HCT116 (cell line): ENCODE results near the gene GNAO1. TPM values are rescaled to one million over a fixed set of nuclear protein-coding genes. Genes with fewer than 3 reads are reported as not detected.

Source experiments
- ATAC-seq: fragments of 200-7000 bp; cut with Tn5 transposase; 2 replicates; pipeline ENCODE4 v1.9.1; 2020; ENCODE audit warnings: mild to moderate bottlenecking, moderate library complexity
- BruUV-seq: library from RNA; stranded (reverse); fragments of 400-500 nt; replicated peaks from 2 replicates; lab custom pipeline; 2021; lab: Mats Ljungman, UMichigan
- CTCF ChIA-PET: fragments of 300-600 bp; sonication (Branson Sonifier 250); formaldehyde crosslinking; loops from one replicate; lab custom pipeline; 2021; ENCODE audit warnings: antibody characterized with exemption; lab: Charles Lee
- POLR2A ChIA-PET: fragments of 300-600, 350-600 bp; sonication (Branson Sonifier 250); formaldehyde crosslinking; loops from one replicate; lab custom pipeline; 2021; ENCODE audit warnings: antibody characterized with exemption; lab: Charles Lee
- RAD21 ChIA-PET, 2 experiments: fragments of 300-600 bp; sonication (Branson Sonifier 250); formaldehyde crosslinking; loops; one replicate each; lab custom pipeline; 2023; ENCODE audit warnings: low total read pairs in 2 of 2; ENCODE audit not compliant: uncharacterized antibody in 2 of 2, unreplicated experiment in 2 of 2, low non-redundant PET in 1 of 2; lab: Charles Lee
- DNase-seq: peaks from one replicate; pipeline ENCODE4 v3.0.0-alpha.2; 2010; ENCODE audit warnings: low read depth, low spot score
- H2AFZ ChIP-seq: fragments of 200-600 bp; shearing (Covaris generic), sonication (generic); 2 replicates; pipeline ENCODE4 v1.6.1; 2017; ENCODE audit warnings: low read depth, mixed run types, mixed read lengths, antibody characterized with exemption, low read length; ENCODE audit not compliant: poor library complexity, severe bottlenecking
- H3K27ac ChIP-seq: 2 replicates; pipeline ENCODE4 v1.5.1; 2012; ENCODE audit warnings: low read depth, low read length
- H3K27me3 ChIP-seq: fragments of 200-600 bp; sonication (generic); 2 replicates; pipeline ENCODE4 v1.6.1; 2016; ENCODE audit warnings: mixed run types, low read length, mixed read lengths; ENCODE audit not compliant: insufficient read depth
- H3K36me3 ChIP-seq, 2 experiments: fragments of 200-500 bp in 1 of 2; fragments of 200-600 bp in 1 of 2; sonication (Bioruptor generic) in 1 of 2; sonication (generic) in 1 of 2; 2 replicates each; pipeline versions ENCODE4 v1.5.1 to v1.6.1; 2014 to 2016; ENCODE audit warnings: low read length in 2 of 2, inconsistent platforms in 1 of 2, mixed read lengths in 1 of 2, mixed run types in 1 of 2; ENCODE audit not compliant: insufficient read depth in 2 of 2, control insufficient read depth in 1 of 2
- H3K4me1 ChIP-seq, 2 experiments: fragments of 200-600 bp in 1 of 2; sonication (generic) in 1 of 2; 2 replicates each; pipeline versions ENCODE4 v1.5.1 to v1.6.1; 2012 to 2017; ENCODE audit warnings: low read length in 2 of 2, inconsistent platforms in 1 of 2, mild to moderate bottlenecking in 1 of 2, mixed read lengths in 1 of 2, mixed run types in 1 of 2, moderate library complexity in 1 of 2; ENCODE audit not compliant: insufficient read depth in 2 of 2, control insufficient read depth in 1 of 2
- H3K4me2 ChIP-seq: fragments of 200-600 bp; sonication (generic); 2 replicates; pipeline ENCODE4 v1.6.1; 2017; ENCODE audit warnings: mixed run types, low read length, mixed read lengths
- H3K4me3 ChIP-seq, 2 experiments: fragments of 200-600 bp in 1 of 2; sonication (generic) in 1 of 2; replicated peaks in 1 of 2; 2 replicates each; pipeline ENCODE4 v1.5.1; 2011 to 2016; ENCODE audit warnings: low read length in 2 of 2, control low read depth in 1 of 2, low read depth in 1 of 2, mild to moderate bottlenecking in 1 of 2, mixed read lengths in 1 of 2, mixed run types in 1 of 2
- H3K79me2 ChIP-seq: fragments of 200-600 bp; sonication (generic); 2 replicates; pipeline ENCODE4 v1.6.1; 2017; ENCODE audit warnings: mild to moderate bottlenecking, mixed run types, low read length, moderate library complexity, mixed read lengths; ENCODE audit not compliant: insufficient read depth
- H3K9ac ChIP-seq: fragments of 200-600 bp; sonication (generic); 2 replicates; pipeline ENCODE4 v1.6.1; 2016; ENCODE audit warnings: low read length, mixed read lengths
- H3K9me2 ChIP-seq: fragments of 200-600 bp; sonication (generic), shearing (Covaris generic); 2 replicates; pipeline ENCODE4 v1.6.1; 2017; ENCODE audit warnings: mixed run types, mild to moderate bottlenecking, moderate library complexity; ENCODE audit not compliant: insufficient read depth
- H3K9me3 ChIP-seq, 2 experiments: fragments of 200-500 bp in 1 of 2; fragments of 200-600 bp in 1 of 2; sonication (Bioruptor generic) in 1 of 2; sonication (generic) in 1 of 2; 2 replicates each; pipeline ENCODE4 v1.6.1; 2014 to 2017; ENCODE audit warnings: low read length in 2 of 2, mixed read lengths in 2 of 2, inconsistent platforms in 1 of 2, low read depth in 1 of 2, mild to moderate bottlenecking in 1 of 2, mixed run types in 1 of 2, moderate library complexity in 1 of 2; ENCODE audit not compliant: control insufficient read depth in 1 of 2, insufficient read depth in 1 of 2
- H4K20me1 ChIP-seq: fragments of 200-600 bp; sonication (generic), shearing (Covaris generic); 2 replicates; pipeline ENCODE4 v1.6.1; 2017; ENCODE audit warnings: mixed run types, mild to moderate bottlenecking, moderate library complexity; ENCODE audit not compliant: insufficient read depth
- CBX3 ChIP-seq: IDR thresholded peaks from 2 replicates; pipeline ENCODE4 v1.6.1; 2012; ENCODE audit warnings: low read depth
- EGR1 ChIP-seq: IDR thresholded peaks from 2 replicates; pipeline ENCODE4 v1.6.1; 2012; ENCODE audit warnings: low read depth
- ELF1 ChIP-seq: IDR thresholded peaks from 2 replicates; pipeline ENCODE4 v1.6.1; 2012; ENCODE audit warnings: low read depth, borderline replicate concordance
- EZH2 ChIP-seq: fragments of 200-600 bp; sonication (generic); IDR thresholded peaks from 2 replicates; pipeline ENCODE4 v1.6.1; 2017; ENCODE audit warnings: antibody characterized with exemption, mixed run types
- EZH2phosphoT487 ChIP-seq: fragments of 200-600 bp; IDR thresholded peaks from 2 replicates; pipeline ENCODE4 v1.6.1; 2018; ENCODE audit warnings: antibody characterized with exemption, borderline replicate concordance
- FOSL1 ChIP-seq: IDR thresholded peaks from 2 replicates; pipeline ENCODE4 v1.6.1; 2012; ENCODE audit warnings: low read depth
- JUND ChIP-seq: IDR thresholded peaks from 2 replicates; pipeline ENCODE4 v1.6.1; 2012
- POLR2A ChIP-seq: IDR thresholded peaks from 2 replicates; pipeline ENCODE4 v1.7.0; 2011; ENCODE audit warnings: borderline replicate concordance; ENCODE audit not compliant: insufficient read depth, insufficient read length; ENCODE audit errors: extremely low read depth
- POLR2AphosphoS5 ChIP-seq: IDR thresholded peaks from 2 replicates; pipeline ENCODE4 v1.6.1; 2011; ENCODE audit warnings: mild to moderate bottlenecking, low read depth, low read length, moderate library complexity
- SIN3A ChIP-seq: IDR thresholded peaks from 2 replicates; pipeline ENCODE4 v1.6.1; 2012; ENCODE audit warnings: low read depth
- YY1 ChIP-seq: IDR thresholded peaks from 2 replicates; pipeline ENCODE4 v1.6.1; 2011; ENCODE audit warnings: low read length, low read depth, moderate library complexity, mild to moderate bottlenecking; ENCODE audit not compliant: insufficient replicate concordance; ENCODE audit errors: extremely low read depth
- ZFX ChIP-seq: fragments of 450-650 bp; IDR thresholded peaks from 2 replicates; pipeline ENCODE4 v1.6.1; 2017
- ZNF274 ChIP-seq: fragments of 200-500 bp; sonication (Bioruptor generic); IDR thresholded peaks from 2 replicates; pipeline ENCODE4 v1.6.1; 2014; ENCODE audit warnings: mild to moderate bottlenecking, low read depth, low read length, inconsistent platforms
- intact Hi-C: fragments of 100-400 bp; cut with micrococcal nuclease; formaldehyde crosslinking; loops from 2 replicates; pipeline ENCODE4 v1.10.0; 2022
- total RNA-seq: library from RNA; stranded (reverse); gene quantifications from one replicate; pipeline ENCODE4 v1.2.1, GENCODE V29; 2021; ENCODE audit not compliant: unreplicated experiment
- TF ChIP-seq, protein P1 (sequence below): IDR thresholded peaks from 2 replicates; pipeline ENCODE4 v1.6.1; 2012
- TF ChIP-seq, protein P2 (sequence below): IDR thresholded peaks from 2 replicates; pipeline ENCODE4 v1.6.1; 2012
- TF ChIP-seq, protein P3 (sequence below): IDR thresholded peaks from 2 replicates; pipeline ENCODE4 v1.6.1; 2011; ENCODE audit warnings: mild to moderate bottlenecking, low read length, moderate library complexity; ENCODE audit not compliant: insufficient replicate concordance; ENCODE audit errors: extremely low read depth

The GNAO1 gene
- total RNA-seq, 1 experiment from 2014 or later, result 0.12 TPM

DNA sequence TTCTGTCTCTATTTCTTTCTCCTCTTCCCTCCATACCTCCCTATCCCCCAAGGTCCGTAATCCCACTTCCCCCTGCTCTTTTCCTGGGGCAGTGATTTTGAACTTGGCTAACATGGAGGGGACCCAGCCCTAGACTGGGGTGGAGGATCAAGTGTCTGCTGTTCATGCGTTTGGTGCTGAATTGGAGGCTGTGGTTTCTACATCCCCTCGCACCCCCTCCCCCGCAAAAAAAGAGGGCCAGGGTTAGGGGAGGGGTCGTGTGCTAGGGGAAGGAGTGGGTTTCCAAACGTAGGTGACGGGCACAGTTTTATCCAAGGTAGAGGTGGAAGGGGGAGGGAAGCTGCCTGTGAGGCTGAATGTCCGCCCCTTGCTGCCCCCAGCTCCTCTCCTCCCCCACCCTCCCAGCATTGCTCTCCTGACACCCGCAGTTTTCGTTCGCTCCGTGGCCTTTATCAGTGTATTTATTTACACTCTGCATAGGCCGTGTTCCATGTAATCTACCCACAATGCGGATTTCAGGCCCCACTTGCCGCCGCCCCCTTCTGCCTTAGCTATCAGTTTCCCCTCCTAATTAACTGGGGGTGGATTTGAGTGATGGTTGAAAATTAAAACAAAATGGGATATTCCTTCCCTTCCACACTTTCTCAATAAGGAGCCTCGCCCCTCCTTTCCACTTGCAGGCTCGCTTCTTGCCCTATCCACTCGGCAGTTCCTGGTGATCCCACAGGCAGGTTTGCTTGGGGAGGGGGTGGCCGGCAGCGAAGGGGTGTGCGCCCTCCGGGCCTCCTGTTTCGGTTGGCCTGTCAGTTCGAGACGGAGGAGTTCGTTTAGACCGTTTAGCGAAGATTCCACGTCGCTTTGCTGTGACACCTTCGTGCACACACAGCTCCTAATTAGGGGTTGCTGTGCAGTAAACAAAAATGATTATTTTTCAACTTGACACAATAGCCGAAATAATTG, 2.0 kb downstream of the GNAO1 start:
- Histone ChIP-seq H3K9me2 (no peaks in the 10 kb centered on the region), H4K20me1 (no peaks in the 10 kb centered on the region), H3K9me3 (no peaks in the 10 kb centered on the region), H3K9ac (no peak overlapping the region), H3K4me3 (no peak overlapping the region), H3K4me1 (no peaks in the 10 kb centered on the region), H2AFZ (no peak overlapping the region), H3K27ac (no peak overlapping the region), H3K79me2 (no peaks in the 10 kb centered on the region), H3K27me3 (peaks cover 41% of the 10 kb centered on the region), H3K4me2 (no peak overlapping the region), H3K36me3 (no peaks in the 10 kb centered on the region)
- intact Hi-C loops, result no loop called here
- CTCF ChIA-PET, result no interaction called here
- ATAC-seq, result no peak
- RAD21 ChIA-PET, result no interaction called here
- BruUV-seq, result no TSS peak
- no peak for TF ChIP-seq YY1
- TF ChIP-seq CBX3, result no peak
- TF ChIP-seq, protein P1, sequence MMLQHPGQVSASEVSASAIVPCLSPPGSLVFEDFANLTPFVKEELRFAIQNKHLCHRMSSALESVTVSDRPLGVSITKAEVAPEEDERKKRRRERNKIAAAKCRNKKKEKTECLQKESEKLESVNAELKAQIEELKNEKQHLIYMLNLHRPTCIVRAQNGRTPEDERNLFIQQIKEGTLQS, result no peak
- no peak for TF ChIP-seq POLR2A
- TF ChIP-seq SIN3A, result no peak
- TF ChIP-seq ELF1, result no peak
- no peak for TF ChIP-seq ZFX
- TF ChIP-seq ZNF274, result no peak
- no peak for TF ChIP-seq EZH2phosphoT487
- TF ChIP-seq FOSL1, result no peak
- TF ChIP-seq POLR2AphosphoS5, result no peak
- TF ChIP-seq EZH2, result no peak
- TF ChIP-seq JUND, result no peak
- no peak for TF ChIP-seq EGR1
- TF ChIP-seq, protein P2, sequence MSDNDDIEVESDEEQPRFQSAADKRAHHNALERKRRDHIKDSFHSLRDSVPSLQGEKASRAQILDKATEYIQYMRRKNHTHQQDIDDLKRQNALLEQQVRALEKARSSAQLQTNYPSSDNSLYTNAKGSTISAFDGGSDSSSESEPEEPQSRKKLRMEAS, result no peak
- TF ChIP-seq, protein P3, sequence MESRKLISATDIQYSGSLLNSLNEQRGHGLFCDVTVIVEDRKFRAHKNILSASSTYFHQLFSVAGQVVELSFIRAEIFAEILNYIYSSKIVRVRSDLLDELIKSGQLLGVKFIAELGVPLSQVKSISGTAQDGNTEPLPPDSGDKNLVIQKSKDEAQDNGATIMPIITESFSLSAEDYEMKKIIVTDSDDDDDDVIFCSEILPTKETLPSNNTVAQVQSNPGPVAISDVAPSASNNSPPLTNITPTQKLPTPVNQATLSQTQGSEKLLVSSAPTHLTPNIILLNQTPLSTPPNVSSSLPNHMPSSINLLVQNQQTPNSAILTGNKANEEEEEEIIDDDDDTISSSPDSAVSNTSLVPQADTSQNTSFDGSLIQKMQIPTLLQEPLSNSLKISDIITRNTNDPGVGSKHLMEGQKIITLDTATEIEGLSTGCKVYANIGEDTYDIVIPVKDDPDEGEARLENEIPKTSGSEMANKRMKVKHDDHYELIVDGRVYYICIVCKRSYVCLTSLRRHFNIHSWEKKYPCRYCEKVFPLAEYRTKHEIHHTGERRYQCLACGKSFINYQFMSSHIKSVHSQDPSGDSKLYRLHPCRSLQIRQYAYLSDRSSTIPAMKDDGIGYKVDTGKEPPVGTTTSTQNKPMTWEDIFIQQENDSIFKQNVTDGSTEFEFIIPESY, result no peak
- DNase-seq, result no peak
- POLR2A ChIA-PET, result no interaction called here
